OCI-LY7 (cell line): ENCODE data around the gene SOD1. TPM values are rescaled to one million over a fixed set of nuclear protein-coding genes. Genes with fewer than 3 reads are reported as not detected.
"Not testable (repeated sequence)": the region's sequence is repeated elsewhere in the genome, so short reads cannot be mapped to it uniquely, and the experiment has no call there.

Source experiments
- BruUV-seq: library from RNA; stranded (reverse); fragments of 400-500 nt; replicated peaks from 2 replicates; lab custom pipeline; 2021; lab: Mats Ljungman, UMichigan
- CTCF ChIA-PET: fragments of 300-600 bp; sonication (Branson Sonifier 250); formaldehyde crosslinking; loops from one replicate; lab custom pipeline; 2022; ENCODE audit warnings: antibody characterized with exemption; ENCODE audit not compliant: unreplicated experiment; lab: Charles Lee
- POLR2A ChIA-PET: fragments of 300-600 bp; sonication (Branson Sonifier 250); formaldehyde crosslinking; loops from one replicate; lab custom pipeline; 2022; ENCODE audit warnings: antibody characterized with exemption; lab: Charles Lee
- DNase-seq: peaks from one replicate; pipeline ENCODE4 v3.0.0-alpha.2; 2015; ENCODE audit warnings: low spot score
- H2AFZ ChIP-seq: fragments of 200-600 bp; sonication (generic), shearing (Covaris generic); 2 replicates; pipeline ENCODE4 v1.6.1; 2014; ENCODE audit warnings: mild to moderate bottlenecking, antibody characterized with exemption, low read length, moderate library complexity
- H3K27ac ChIP-seq: fragments of 200-600 bp; sonication (generic); 2 replicates; pipeline ENCODE4 v1.5.1; 2014; ENCODE audit warnings: mixed run types, low read depth, mild to moderate bottlenecking, moderate library complexity, low read length, inconsistent platforms; ENCODE audit not compliant: poor library complexity, severe bottlenecking
- H3K36me3 ChIP-seq: fragments of 200-600 bp; sonication (generic); 2 replicates; pipeline ENCODE4 v1.6.1; 2014; ENCODE audit warnings: mild to moderate bottlenecking, antibody characterized with exemption, low read length, moderate library complexity, mixed read lengths; ENCODE audit not compliant: insufficient read depth
- H3K4me1 ChIP-seq: fragments of 200-600 bp; sonication (generic); 2 replicates; pipeline ENCODE4 v1.5.1; 2014; ENCODE audit warnings: mild to moderate bottlenecking, low read length; ENCODE audit not compliant: insufficient read depth, poor library complexity, severe bottlenecking
- H3K4me2 ChIP-seq: fragments of 200-600 bp; sonication (generic); 2 replicates; pipeline ENCODE4 v1.6.1; 2014; ENCODE audit warnings: mild to moderate bottlenecking, low read length
- H3K4me3 ChIP-seq: fragments of 200-600 bp; sonication (generic); 2 replicates; pipeline ENCODE4 v1.5.1; 2014; ENCODE audit warnings: mild to moderate bottlenecking, low read depth, low read length; ENCODE audit not compliant: poor library complexity, severe bottlenecking
- H3K79me2 ChIP-seq: fragments of 200-600 bp; sonication (generic); 2 replicates; pipeline ENCODE4 v1.6.1; 2016; ENCODE audit warnings: low read depth, mild to moderate bottlenecking, low read length, moderate library complexity, mixed read lengths; ENCODE audit not compliant: insufficient read depth
- H3K9me2 ChIP-seq: fragments of 200-600 bp; sonication (generic); 2 replicates; pipeline ENCODE4 v1.6.1; 2016; ENCODE audit warnings: mild to moderate bottlenecking, low read length, mixed read lengths; ENCODE audit not compliant: insufficient read depth
- H3K9me3 ChIP-seq: fragments of 200-600 bp; sonication (generic); 2 replicates; pipeline ENCODE4 v1.6.1; 2014; ENCODE audit warnings: mild to moderate bottlenecking, mixed run types, low read length, mixed read lengths
- H4K20me1 ChIP-seq: fragments of 200-600 bp; sonication (generic); 2 replicates; pipeline ENCODE4 v1.6.1; 2014; ENCODE audit warnings: mild to moderate bottlenecking, antibody characterized with exemption, low read length, moderate library complexity, mixed read lengths; ENCODE audit not compliant: insufficient read depth
- CTCF ChIP-seq: fragments of 200-600 bp; sonication (generic); conservative IDR thresholded peaks from 2 replicates; pipeline ENCODE4 v1.5.1; 2014; ENCODE audit warnings: mild to moderate bottlenecking, antibody characterized with exemption, low read length, moderate library complexity, mixed read lengths
- EZH2phosphoT487 ChIP-seq: fragments of 200-600 bp; sonication (generic); IDR thresholded peaks from 2 replicates; pipeline ENCODE4 v1.6.1; 2018; ENCODE audit warnings: low read depth, borderline replicate concordance, mild to moderate bottlenecking, mixed run types, antibody characterized with exemption, low read length, moderate library complexity, mixed read lengths
- intact Hi-C: fragments of 100-400 bp; cut with micrococcal nuclease; formaldehyde crosslinking; loops from one replicate; pipeline ENCODE4 v1.10.0; 2022; ENCODE audit not compliant: unreplicated experiment
- total RNA-seq, 2 experiments: library from RNA; depleted of rRNA in 1 of 2; stranded (reverse); fragments of >200 nt in 1 of 2; shearing (Covaris generic) in 1 of 2; gene quantifications; 2 replicates each; pipeline ENCODE4 v1.2.3, GENCODE V29; 2014 to 2022

Gene SOD1
- total RNA-seq, 2 experiments from 2014 or later: 229 to 307 TPM

GRCh38 chr21:31644643-31645042, 14.8 kb upstream of the SOD1 start:
- no peak overlapping the region for H3K4me2 ChIP-seq

GRCh38 chr21:31647650-31648049, 11.8 kb upstream of the SOD1 start:
- intact Hi-C loops: no loop called here
- CTCF ChIA-PET: no interaction called here
- Histone ChIP-seq H3K27ac (peak overlapping the region; percentile 48), H3K4me2 (peak overlapping the region; percentile 70), H2AFZ (peak overlapping the region; percentile 82), H3K9me2 (no peaks in the 10 kb centered on the region), H3K9me3 (peaks cover 6% of the 10 kb centered on the region; the same call in 1 of the 2 replicates), H3K36me3 (no peaks in the 10 kb centered on the region), H3K4me1 (peaks cover 11% of the 10 kb centered on the region), H4K20me1 (no peaks in the 10 kb centered on the region), H3K79me2 (no peaks in the 10 kb centered on the region), H3K4me3 (peak overlapping the region; percentile 49)
- DNase-seq: peak; percentile 54
- no peak for TF ChIP-seq CTCF
- TF ChIP-seq EZH2phosphoT487: no peak
- POLR2A ChIA-PET: interaction anchor here (0.7 to 1.8 kb wide), 4 partner anchors 14 to 1079 kb away, joined by 4 to 7 read pairs (median 4); no protein-coding TSS in a partner anchor
- no TSS peak for BruUV-seq

More at GRCh38 chr21:31644643-31645042, 14.8 kb upstream of the SOD1 start:
- Histone ChIP-seq H3K4me3 (no peak overlapping the region), H3K27ac (no peak overlapping the region), H4K20me1 (no peaks in the 10 kb centered on the region), H2AFZ (no peak overlapping the region), H3K4me1 (peaks cover 11% of the 10 kb centered on the region), H3K79me2 (no peaks in the 10 kb centered on the region), H3K9me2 (no peaks in the 10 kb centered on the region), H3K9me3 (no peaks in the 10 kb centered on the region), H3K36me3 (no peaks in the 10 kb centered on the region)
- CTCF ChIA-PET: no interaction called here
- TF ChIP-seq EZH2phosphoT487: no peak
- TF ChIP-seq CTCF: no peak
- intact Hi-C loops: no loop called here
- POLR2A ChIA-PET: no interaction called here
- no TSS peak for BruUV-seq
- DNase-seq: no peak

- no peak overlapping the region for H3K27ac ChIP-seq
- no peaks in the 10 kb centered on the region for H3K9me2 ChIP-seq
- DNase-seq: no peak
- no peaks in the 10 kb centered on the region for H3K36me3 ChIP-seq
- H3K79me2 ChIP-seq: no peaks in the 10 kb centered on the region
- peaks cover 11% of the 10 kb centered on the region for H3K4me1 ChIP-seq
- intact Hi-C loops: no loop called here
- TF ChIP-seq CTCF: no peak
- TF ChIP-seq EZH2phosphoT487: no peak
- ChIA-PET POLR2A (no interaction called here), CTCF (no interaction called here)
- no peaks in the 10 kb centered on the region for H4K20me1 ChIP-seq
- no TSS peak for BruUV-seq
- no peak overlapping the region for H3K4me2 ChIP-seq
- H2AFZ ChIP-seq: no peak overlapping the region
- peaks cover 6% of the 10 kb centered on the region; the same call in 1 of the 2 replicates for H3K9me3 ChIP-seq
- no peak overlapping the region for H3K4me3 ChIP-seq
These were observed 8.6 kb upstream of the SOD1 start for GRCh38 chr21:31650930-31651329.

GRCh38 chr21:31651491-31651890, 8.0 kb upstream of the SOD1 start:
- H3K79me2 ChIP-seq, H3K4me3 ChIP-seq, H3K36me3 ChIP-seq, CTCF ChIA-PET, H2AFZ ChIP-seq, DNase-seq, H3K4me2 ChIP-seq, intact Hi-C loops, H3K9me3 ChIP-seq, BruUV-seq, H3K27ac ChIP-seq, POLR2A ChIA-PET, H4K20me1 ChIP-seq, H3K9me2 ChIP-seq: not testable (repeated sequence)
- H3K4me1 ChIP-seq: peaks cover 11% of the 10 kb centered on the region
